ENCODE results near the gene UNC5CL. TPM values are rescaled to one million over a fixed set of nuclear protein-coding genes. Genes with fewer than 3 reads are reported as not detected.
"Not testable (repeated sequence)": the region's sequence is repeated elsewhere in the genome, so short reads cannot be mapped to it uniquely, and the experiment has no call there.

UNC5CL gene
- total RNA-seq, 1 experiment from 2014 or later = 2.2 TPM

DNA sequence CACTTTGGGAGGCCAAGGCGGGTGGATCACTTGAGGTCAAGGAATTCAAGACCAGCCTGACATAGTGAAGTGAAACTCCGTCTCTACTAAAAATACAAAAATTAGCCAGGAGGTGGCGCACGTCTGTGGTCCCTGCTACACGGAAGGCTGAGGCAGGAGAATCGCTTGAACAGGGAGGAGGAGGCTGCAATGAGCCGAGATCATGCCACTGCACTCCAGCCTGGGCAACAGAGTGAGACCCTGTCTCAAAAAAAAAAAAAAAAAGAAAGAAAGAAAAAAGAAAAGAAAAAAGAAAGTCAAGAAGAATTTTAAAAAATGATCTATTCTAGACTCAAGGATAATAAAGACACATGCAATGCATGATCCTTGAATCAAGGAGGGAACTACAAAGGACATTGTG is 32.8 kb downstream of the UNC5CL start:
- CTCF ChIA-PET = not testable (repeated sequence)

DNA sequence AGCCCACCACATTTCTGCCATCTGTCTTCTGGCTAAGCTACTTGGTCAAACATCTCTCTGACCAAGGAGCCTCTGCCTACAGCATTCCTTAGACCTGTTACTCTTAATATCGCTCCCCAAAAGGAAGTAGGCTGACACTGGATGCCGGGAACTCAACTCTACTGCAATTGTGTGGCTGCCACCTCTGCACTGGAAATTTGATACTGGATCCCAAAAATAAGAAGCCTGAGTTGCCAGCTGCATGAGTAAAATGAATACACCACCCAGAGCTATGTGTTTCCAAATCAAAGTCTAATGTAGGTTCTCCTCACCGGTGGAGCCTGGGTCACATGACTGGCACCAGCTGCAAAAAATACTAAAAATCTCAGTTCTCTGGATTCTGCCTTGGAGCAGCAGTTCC is 36.9 kb downstream of the UNC5CL start:
- H2AFZ ChIP-seq (ENCODE audit: low read depth, low read length, poor library complexity, severe bottlenecking) = no peak overlapping the region
- H3K27me3 ChIP-seq (ENCODE audit: insufficient read depth, low read length) = no peaks in the 10 kb centered on the region
- H3K9me2 ChIP-seq (ENCODE audit: insufficient read depth) = no peaks in the 10 kb centered on the region
- intact Hi-C loops (cut with micrococcal nuclease) = no loop called here
- ATAC-seq (no peak), DNase-seq (ENCODE audit: low read depth, low spot score) (no peak)
- H3K4me1 ChIP-seq (ENCODE audit: control insufficient read depth in 1 of 2, insufficient read depth in 2 of 2, low read length in 2 of 2) = peaks cover 14 to 31% of the 10 kb centered on the region in 2 experiments
- ChIA-PET CTCF (no interaction called here), POLR2A (no interaction called here), RAD21 (ENCODE audit: low non-redundant PET in 1 of 2, low total read pairs in 2 of 2, uncharacterized antibody in 2 of 2, unreplicated experiment in 2 of 2) (no interaction called here)
- no peak overlapping the region for H3K4me3 ChIP-seq (replicated peaks in 1 of 2; ENCODE audit: low read depth in 1 of 2, low read length in 2 of 2)
- H3K79me2 ChIP-seq (ENCODE audit: insufficient read depth, low read length) = no peaks in the 10 kb centered on the region
- H3K4me2 ChIP-seq (ENCODE audit: low read length) = no peak overlapping the region
- no TSS peak for BruUV-seq (replicated peaks)
- no peak overlapping the region for H3K27ac ChIP-seq (ENCODE audit: low read depth, low read length)
- no peaks in the 10 kb centered on the region for H4K20me1 ChIP-seq (ENCODE audit: insufficient read depth)
- no peak overlapping the region for H3K9ac ChIP-seq (ENCODE audit: low read length)
- no peaks in the 10 kb centered on the region for H3K9me3 ChIP-seq (ENCODE audit: control insufficient read depth in 1 of 2, insufficient read depth in 1 of 2, low read depth in 1 of 2, low read length in 2 of 2)
- H3K36me3 ChIP-seq (ENCODE audit: control insufficient read depth in 1 of 2, insufficient read depth in 2 of 2, low read length in 2 of 2) = no peaks in the 10 kb centered on the region
- TF ChIP-seq POLR2A (IDR thresholded peaks at IDR 0.05; ENCODE audit: borderline replicate concordance, extremely low read depth, insufficient read depth, insufficient read length) (no peak), EZH2phosphoT487 (IDR thresholded peaks at IDR 0.05; ENCODE audit: borderline replicate concordance) (no peak), ATF3 (IDR thresholded peaks at IDR 0.05) (no peak), SRF (IDR thresholded peaks at IDR 0.05; ENCODE audit: low read depth) (no peak), YY1 (IDR thresholded peaks at IDR 0.05; ENCODE audit: extremely low read depth, insufficient replicate concordance, low read depth, low read length) (no peak)
- TF ChIP-seq, protein P1, sequence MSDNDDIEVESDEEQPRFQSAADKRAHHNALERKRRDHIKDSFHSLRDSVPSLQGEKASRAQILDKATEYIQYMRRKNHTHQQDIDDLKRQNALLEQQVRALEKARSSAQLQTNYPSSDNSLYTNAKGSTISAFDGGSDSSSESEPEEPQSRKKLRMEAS (IDR thresholded peaks at IDR 0.05) = no peak
- TF ChIP-seq, protein P2, sequence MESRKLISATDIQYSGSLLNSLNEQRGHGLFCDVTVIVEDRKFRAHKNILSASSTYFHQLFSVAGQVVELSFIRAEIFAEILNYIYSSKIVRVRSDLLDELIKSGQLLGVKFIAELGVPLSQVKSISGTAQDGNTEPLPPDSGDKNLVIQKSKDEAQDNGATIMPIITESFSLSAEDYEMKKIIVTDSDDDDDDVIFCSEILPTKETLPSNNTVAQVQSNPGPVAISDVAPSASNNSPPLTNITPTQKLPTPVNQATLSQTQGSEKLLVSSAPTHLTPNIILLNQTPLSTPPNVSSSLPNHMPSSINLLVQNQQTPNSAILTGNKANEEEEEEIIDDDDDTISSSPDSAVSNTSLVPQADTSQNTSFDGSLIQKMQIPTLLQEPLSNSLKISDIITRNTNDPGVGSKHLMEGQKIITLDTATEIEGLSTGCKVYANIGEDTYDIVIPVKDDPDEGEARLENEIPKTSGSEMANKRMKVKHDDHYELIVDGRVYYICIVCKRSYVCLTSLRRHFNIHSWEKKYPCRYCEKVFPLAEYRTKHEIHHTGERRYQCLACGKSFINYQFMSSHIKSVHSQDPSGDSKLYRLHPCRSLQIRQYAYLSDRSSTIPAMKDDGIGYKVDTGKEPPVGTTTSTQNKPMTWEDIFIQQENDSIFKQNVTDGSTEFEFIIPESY (IDR thresholded peaks at IDR 0.05; ENCODE audit: extremely low read depth, insufficient replicate concordance, low read length) = no peak

More for the DNA sequence above, 32.8 kb downstream of the UNC5CL start:
- H3K9ac ChIP-seq (ENCODE audit: low read length); RAD21 ChIA-PET (ENCODE audit: low non-redundant PET in 1 of 2, low total read pairs in 2 of 2, uncharacterized antibody in 2 of 2, unreplicated experiment in 2 of 2); H3K9me2 ChIP-seq (ENCODE audit: insufficient read depth); BruUV-seq (replicated peaks); H3K79me2 ChIP-seq (ENCODE audit: insufficient read depth, low read length); POLR2A ChIA-PET; H4K20me1 ChIP-seq (ENCODE audit: insufficient read depth); H3K4me1 ChIP-seq (ENCODE audit: control insufficient read depth in 1 of 2, insufficient read depth in 2 of 2, low read length in 2 of 2); H3K36me3 ChIP-seq (ENCODE audit: control insufficient read depth in 1 of 2, insufficient read depth in 2 of 2, low read length in 2 of 2); H3K27me3 ChIP-seq (ENCODE audit: insufficient read depth, low read length); H3K9me3 ChIP-seq (ENCODE audit: control insufficient read depth in 1 of 2, insufficient read depth in 1 of 2, low read depth in 1 of 2, low read length in 2 of 2); H3K27ac ChIP-seq (ENCODE audit: low read depth, low read length); H3K4me3 ChIP-seq (replicated peaks in 1 of 2; ENCODE audit: low read depth in 1 of 2, low read length in 2 of 2): not testable (repeated sequence)
- TF ChIP-seq CTCF (IDR thresholded peaks at IDR 0.05 in 2 of 3, conservative IDR thresholded peaks at IDR 0.05 in 1 of 3; ENCODE audit: borderline replicate concordance in 1 of 3, insufficient read depth in 1 of 3, low read depth in 2 of 3, low read length in 2 of 3) = peak; percentile 49 to 63 (median 60); a peak in 5 of 6 replicates
- TF ChIP-seq RAD21 (IDR thresholded peaks at IDR 0.05; ENCODE audit: low read depth) = peak; percentile 60
- peak; percentile 72 for TF ChIP-seq CBX3 (IDR thresholded peaks at IDR 0.05; ENCODE audit: low read depth)
- H2AFZ ChIP-seq (ENCODE audit: low read depth, low read length, poor library complexity, severe bottlenecking) = peak overlapping the region; percentile 87
- peak overlapping the region; percentile 13; the same call in 1 of the 2 replicates for H3K4me2 ChIP-seq (ENCODE audit: low read length)
- DNase-seq (ENCODE audit: low read depth, low spot score) (peak; percentile 55), ATAC-seq (peak; percentile 97)
- intact Hi-C loops (cut with micrococcal nuclease) = loop anchor here (1.0 to 5.0 kb wide), 3 partner anchors 21 to 311 kb away; no protein-coding TSS in a partner anchor
